C4-2B (cell line): ENCODE results near the gene MGAT5B.

Source experiments
- H3K27ac ChIP-seq: fragments of 450-650 bp; 2 replicates; pipeline ENCODE4 v1.5.1; 2017
- ZFX ChIP-seq: fragments of 450-650 bp; IDR thresholded peaks from 2 replicates; pipeline ENCODE4 v1.6.1; 2017
- TF ChIP-seq, protein P1 (sequence below): fragments of 450-650 bp; conservative IDR thresholded peaks from 2 replicates; pipeline ENCODE4 v1.5.1; 2017; ENCODE audit warnings: mild to moderate bottlenecking

Gene MGAT5B

DNA sequence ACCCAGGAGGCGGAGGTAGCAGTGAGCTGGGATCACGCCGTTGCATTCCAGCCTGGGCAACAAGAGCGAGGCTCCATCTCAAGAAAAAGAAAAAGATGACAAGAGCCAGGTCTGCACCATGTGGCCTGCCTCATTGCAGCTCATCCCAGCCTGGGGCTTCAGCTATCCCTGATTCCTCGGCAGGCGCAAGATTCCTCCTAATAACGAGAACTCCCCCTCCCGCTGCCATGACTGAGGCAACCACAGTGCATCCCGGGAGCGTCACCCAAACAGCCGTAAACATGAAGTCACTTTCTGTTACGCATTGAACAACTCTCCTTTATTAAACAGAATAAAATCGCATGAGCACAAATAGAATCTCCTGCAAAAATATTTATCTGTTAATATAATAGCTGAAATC is 120.6 kb downstream of the MGAT5B start:
- TF ChIP-seq, protein P1, sequence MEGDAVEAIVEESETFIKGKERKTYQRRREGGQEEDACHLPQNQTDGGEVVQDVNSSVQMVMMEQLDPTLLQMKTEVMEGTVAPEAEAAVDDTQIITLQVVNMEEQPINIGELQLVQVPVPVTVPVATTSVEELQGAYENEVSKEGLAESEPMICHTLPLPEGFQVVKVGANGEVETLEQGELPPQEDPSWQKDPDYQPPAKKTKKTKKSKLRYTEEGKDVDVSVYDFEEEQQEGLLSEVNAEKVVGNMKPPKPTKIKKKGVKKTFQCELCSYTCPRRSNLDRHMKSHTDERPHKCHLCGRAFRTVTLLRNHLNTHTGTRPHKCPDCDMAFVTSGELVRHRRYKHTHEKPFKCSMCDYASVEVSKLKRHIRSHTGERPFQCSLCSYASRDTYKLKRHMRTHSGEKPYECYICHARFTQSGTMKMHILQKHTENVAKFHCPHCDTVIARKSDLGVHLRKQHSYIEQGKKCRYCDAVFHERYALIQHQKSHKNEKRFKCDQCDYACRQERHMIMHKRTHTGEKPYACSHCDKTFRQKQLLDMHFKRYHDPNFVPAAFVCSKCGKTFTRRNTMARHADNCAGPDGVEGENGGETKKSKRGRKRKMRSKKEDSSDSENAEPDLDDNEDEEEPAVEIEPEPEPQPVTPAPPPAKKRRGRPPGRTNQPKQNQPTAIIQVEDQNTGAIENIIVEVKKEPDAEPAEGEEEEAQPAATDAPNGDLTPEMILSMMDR = no peak
- TF ChIP-seq ZFX = no peak

DNA sequence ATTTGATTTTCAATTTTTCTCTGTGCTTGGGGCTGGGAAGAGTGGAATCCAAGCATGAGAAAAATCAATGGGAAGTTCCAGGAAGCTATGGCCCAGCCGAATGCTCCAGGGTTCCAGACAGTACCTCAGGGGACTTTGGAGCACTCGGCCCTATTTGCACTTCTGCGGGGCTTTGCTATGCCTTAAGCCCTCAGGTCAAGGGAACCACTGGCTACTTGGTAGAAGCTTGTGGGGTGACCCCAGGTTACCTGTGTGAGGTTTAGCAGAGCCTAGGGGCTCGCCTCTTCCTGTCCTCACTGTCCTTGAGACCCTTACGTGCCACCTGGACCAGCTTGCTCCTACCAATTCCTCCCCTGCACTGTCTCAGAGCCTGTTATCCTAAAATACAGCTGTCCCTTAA is 121.3 kb downstream of the MGAT5B start:
- H3K27ac ChIP-seq = no peak overlapping the region
- no peak for TF ChIP-seq ZFX
- TF ChIP-seq, protein P1 = no peak

More for the DNA sequence above, 120.6 kb downstream of the MGAT5B start:
- no peak overlapping the region for H3K27ac ChIP-seq

- H3K27ac ChIP-seq = no peak overlapping the region
- TF ChIP-seq, protein P1 = no peak
- TF ChIP-seq ZFX = no peak
These were observed 124.7 kb downstream of the MGAT5B start for GRCh38 chr17:76992891-76993290.

GRCh38 chr17:76993651-76994050 is 125.4 kb downstream of the MGAT5B start:
- H3K27ac ChIP-seq = no peak overlapping the region
- TF ChIP-seq, protein P1 = no peak
- TF ChIP-seq ZFX = no peak

GRCh38 chr17:76994237-76994637 is 126.0 kb downstream of the MGAT5B start:
- TF ChIP-seq ZFX = no peak
- TF ChIP-seq, protein P1 = no peak
- no peak overlapping the region for H3K27ac ChIP-seq

GRCh38 chr17:76995387-76996105 is 127.3 kb downstream of the MGAT5B start:
- no peak for TF ChIP-seq ZFX
- no peak overlapping the region for H3K27ac ChIP-seq

GRCh38 chr17:76996741-76997694 is 128.8 kb downstream of the MGAT5B start:
- no peak for TF ChIP-seq ZFX
- TF ChIP-seq, protein P1 = no peak
- H3K27ac ChIP-seq = no peak overlapping the region
